Hematopoietic multipotent progenitor cell treated with erythropoietin and hydrocortisone succinate and interleukin-3 and kit ligand, for 8 days (in vitro differentiated cells): Measurements from ENCODE around the gene CCL19.
A peak's percentile ranks its signal among the peaks of the same experiment; 100 is the strongest.
"Not testable (repeated sequence)": the region's sequence is repeated elsewhere in the genome, so short reads cannot be mapped to it uniquely, and the experiment has no call there.

ENCODE experiments used
- DNase-seq: peaks from one replicate; pipeline ENCODE4 v3.0.0-alpha.2; 2015

The CCL19 gene

GRCh38 chr9:34690983-34691935 lies at the start of gene CCL19:
TSS of gene CCL19 (minus strand) at chr9:34691276. CDS start at chr9:34691139, 137 bp downstream.
- DNase-seq = no peak

GRCh38 chr9:34740176-34740575 lies 49.1 kb upstream of the CCL19 start:
- DNase-seq = not testable (repeated sequence)

- no peak for DNase-seq
These were observed 46.7 kb upstream of the CCL19 start for GRCh38 chr9:34737677-34738260.

DNA sequence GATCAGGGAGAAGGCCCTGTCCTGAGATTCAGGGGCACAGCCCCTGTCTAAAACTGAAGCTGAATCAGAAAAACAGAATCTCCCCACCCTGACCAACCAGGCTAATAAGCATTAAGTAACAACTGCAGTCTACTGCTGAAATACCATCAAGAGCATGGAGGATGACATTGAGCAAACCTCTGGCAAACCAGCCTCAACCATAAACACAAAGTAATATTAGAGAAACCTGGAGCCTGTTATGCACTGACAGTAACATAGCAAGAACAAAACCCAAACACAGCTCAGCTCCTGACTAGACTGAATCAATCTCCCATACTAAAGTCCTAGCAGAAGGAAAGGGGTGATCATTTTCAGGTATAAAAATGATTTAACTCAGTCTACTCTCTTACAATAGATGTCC lies 43.6 kb upstream of the CCL19 start:
- no peak for DNase-seq

- DNase-seq = no peak
These were observed 41.8 kb upstream of the CCL19 start for GRCh38 chr9:34732886-34733285.

GRCh38 chr9:34732478-34732877 lies 41.4 kb upstream of the CCL19 start:
- DNase-seq = no peak

DNA sequence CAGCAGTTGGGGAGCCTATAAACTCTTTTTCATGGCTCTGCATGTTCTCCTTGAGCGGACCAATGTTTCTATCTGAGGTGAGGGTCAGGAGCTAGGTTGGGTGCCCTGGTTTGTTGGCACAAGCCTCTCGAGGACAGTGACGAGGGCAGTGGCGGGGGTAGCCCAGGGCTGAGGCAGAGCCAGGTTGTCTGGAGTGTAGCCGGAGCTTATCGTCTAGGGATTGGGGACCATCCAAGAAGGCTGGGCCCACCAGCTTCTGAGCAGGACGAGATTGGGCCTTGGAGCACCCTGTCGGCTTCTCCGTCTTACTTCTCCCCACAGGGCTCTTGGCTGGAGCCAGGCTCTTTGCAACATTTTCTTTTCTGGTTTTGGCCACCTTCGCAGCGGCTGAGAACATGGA lies 32.1 kb upstream of the CCL19 start:
- no peak for DNase-seq

DNA sequence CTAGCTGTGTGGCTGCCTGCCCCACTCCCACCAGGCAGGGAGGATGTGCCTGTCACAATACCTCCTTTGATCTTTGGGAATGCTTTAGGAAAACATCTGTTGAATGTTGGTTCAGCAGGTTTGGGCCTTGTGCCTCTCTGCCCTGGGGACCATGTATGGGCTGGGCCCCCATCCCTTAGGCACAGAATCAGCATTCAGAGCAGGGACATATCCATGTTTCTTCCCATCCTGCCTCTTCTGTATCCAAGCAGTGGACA lies 28.6 kb upstream of the CCL19 start:
- not testable (repeated sequence) for DNase-seq

DNA sequence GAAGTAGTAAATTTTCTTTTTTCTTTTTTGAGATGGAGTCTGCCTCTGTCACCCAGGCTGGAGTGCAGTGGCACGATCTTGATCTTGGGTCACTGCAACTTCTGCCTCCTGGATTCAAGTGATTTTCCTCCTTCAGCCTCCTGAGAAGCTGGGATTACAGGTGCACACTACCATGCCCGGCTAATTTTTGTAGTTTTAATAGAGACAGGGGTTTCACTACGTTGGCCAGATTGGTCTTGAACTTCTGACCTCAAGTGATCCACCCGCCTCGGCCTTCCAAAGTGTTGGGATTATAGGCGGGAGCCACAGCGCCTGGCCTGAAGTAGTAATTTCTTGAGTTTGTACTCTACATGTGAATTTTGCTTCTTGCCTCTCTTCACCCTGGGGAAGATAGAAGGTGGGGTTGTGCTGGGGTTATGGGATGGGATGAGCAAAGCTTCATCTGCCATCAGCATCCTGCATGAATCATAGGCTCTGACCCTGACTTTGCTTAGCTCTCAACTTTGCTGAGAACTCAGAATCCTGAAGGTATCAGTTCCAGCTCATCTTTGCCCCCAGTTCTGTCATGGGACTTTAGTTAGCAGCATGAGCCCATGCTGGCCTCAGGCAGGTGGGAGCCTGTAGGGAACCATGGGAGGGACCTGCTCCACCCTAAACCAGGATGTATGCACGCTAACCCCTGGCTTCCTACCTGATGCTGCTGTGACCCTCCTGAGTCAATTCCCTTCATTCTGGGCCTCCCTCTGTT lies 28.1 kb upstream of the CCL19 start:
- DNase-seq = no peak

DNA sequence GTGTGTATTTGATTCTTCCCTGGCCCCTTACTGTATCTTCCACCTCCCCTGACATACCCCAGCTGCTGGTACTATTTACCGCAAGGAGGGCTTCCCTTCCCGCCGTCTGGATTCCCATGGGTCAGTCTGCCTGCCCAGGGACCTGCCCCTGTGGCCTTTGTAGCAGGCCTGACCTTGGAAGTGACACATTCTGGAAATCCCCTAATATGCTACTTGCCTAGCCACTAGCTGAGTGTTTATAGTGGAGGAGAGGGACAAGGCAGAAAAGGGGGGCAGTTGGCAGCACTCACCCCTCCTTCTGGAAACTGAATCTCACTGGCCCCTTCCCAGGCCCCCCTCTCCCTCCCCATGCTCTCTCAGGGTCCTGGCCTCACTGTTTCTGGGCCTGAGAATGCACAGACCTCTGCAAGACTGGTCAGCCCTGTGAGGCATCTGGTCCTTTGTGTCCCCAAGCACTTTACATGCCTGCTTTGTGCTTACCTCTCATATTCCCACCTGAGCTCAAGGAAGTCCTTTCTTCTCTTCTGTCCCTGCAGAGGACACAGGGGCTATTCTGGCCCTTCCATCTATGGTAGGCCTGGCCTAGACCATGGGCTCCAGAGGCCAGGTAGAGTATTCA lies 27.0 kb upstream of the CCL19 start:
- no peak for DNase-seq

GRCh38 chr9:34716711-34717110 lies 25.6 kb upstream of the CCL19 start:
- no peak for DNase-seq

DNA sequence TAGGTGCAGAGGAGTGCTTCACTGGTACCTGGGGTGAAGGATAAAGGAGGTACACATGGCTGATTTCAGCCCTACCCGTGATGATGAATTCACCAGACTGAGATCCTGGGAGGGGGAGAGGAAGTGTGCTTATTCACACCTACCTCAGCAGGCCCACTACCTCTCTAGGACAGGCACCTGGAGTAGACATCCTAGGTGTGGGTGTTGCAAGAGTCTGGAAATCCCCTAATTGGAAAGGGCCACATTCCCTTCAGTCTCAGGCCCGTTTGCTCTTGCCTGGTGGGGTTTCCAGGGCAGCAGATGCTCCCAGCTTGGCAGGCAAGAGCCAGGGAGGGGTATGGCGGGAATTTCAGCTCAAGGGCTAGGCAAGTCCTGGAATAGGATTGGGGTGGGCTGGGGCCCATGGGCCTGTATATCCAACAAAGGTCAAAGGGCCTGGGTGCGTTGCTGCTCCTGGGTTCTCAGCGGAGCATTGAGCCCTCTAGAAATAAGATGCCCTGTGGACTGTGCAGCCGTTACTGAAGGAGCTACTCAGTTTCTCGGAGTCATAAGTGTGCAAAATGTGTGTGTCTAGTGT lies 24.7 kb upstream of the CCL19 start:
- DNase-seq = no peak

- no peak for DNase-seq
These were observed 22.9 kb upstream of the CCL19 start for GRCh38 chr9:34714007-34714406.

DNA sequence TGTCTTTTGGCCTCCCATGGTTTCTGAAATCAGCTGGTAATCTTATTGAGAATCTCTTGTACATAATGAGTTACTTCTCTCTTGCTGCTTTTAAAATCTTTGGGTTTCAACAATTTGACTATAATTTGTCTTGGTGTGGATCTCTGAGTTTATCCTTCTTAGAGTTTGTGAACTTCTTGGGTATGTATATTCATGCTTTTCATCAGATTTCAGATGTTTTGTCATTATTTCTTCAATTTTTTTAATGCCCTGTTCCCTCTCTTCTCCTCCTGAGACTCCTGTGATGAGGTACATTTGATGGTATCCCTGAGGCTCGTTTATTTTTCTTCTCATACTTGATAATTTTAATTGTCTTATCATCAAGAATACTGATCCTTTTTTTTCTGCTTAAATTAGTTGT lies 21.1 kb upstream of the CCL19 start:
- DNase-seq = no peak

DNA sequence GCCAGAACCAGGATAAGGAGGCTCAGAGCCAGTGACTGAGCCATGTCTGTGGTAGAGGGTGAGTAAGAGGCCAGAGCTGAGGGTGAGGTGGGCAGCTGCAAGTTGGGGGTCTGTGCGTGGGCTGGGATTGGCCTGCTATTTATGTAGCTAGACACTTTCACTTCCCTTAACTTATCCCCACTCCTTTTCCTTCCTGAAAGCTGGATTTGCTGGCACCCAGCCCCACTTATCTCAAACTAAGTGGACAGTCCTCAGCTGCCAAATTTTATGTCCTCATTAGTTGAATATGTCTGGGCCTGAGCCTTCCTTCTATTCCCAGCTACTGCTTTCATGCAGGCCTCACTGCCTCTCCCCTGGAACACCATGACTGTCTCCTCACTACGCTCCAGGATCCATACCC lies 18.9 kb upstream of the CCL19 start, which contains the start of gene CCL21:
TSS of gene CCL21 (minus strand) at position 114 of the 400 bp plus-strand sequence. CDS start at position 44, 70 bp downstream.
- DNase-seq = no peak

- no peak for DNase-seq
These were observed 18.3 kb upstream of the CCL19 start for GRCh38 chr9:34709196-34709978.

DNA sequence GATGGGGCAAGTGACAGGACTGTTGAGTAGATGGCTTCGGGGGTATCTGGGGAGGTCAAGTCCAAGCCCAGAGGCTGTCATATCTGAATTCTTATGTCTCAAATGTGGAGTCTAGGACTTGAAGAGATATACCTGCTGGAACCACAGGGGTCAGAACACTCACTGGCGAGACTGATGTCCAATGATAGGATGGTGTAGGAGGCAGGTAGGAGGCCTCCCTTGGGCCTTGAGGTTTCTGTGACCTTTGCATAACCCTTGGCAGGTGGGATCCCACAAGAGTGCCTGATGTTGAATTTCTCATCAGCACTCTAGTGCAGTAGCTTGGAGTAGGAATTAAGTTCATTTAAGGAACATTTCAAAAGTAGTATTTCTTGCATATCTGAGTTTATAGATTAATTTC lies 16.1 kb upstream of the CCL19 start:
- DNase-seq = no peak

- peak; percentile 71 for DNase-seq
These were observed 11.0 kb upstream of the CCL19 start for GRCh38 chr9:34701769-34702736.

- peak; percentile 55 for DNase-seq
These were observed 10.1 kb upstream of the CCL19 start for GRCh38 chr9:34701023-34701768.

DNA sequence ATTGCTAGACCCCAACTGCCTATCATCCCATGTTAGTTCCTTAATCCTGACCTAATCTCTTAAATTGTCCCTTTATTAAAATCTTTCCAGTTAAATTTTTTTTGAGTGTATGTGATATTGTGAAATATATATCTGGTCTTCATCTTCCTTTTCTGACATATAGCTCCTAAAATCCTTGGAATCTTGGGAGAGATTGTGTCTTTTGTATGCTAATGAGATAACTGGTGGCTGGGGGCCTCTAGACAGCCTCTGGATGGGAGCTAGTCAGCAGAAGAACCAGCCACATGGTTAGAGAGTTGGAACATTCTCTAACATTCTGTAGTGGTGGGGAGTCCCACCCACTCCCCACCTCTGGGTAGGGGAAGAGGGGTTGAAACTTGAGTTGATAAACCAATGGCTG lies 3.7 kb upstream of the CCL19 start:
- no peak for DNase-seq
